Measurements from ENCODE around the gene GOLGA6A.
"Not testable (repeated sequence)": the region's sequence is repeated elsewhere in the genome, so short reads cannot be mapped to it uniquely, and the experiment has no call there.

Gene GOLGA6A

DNA sequence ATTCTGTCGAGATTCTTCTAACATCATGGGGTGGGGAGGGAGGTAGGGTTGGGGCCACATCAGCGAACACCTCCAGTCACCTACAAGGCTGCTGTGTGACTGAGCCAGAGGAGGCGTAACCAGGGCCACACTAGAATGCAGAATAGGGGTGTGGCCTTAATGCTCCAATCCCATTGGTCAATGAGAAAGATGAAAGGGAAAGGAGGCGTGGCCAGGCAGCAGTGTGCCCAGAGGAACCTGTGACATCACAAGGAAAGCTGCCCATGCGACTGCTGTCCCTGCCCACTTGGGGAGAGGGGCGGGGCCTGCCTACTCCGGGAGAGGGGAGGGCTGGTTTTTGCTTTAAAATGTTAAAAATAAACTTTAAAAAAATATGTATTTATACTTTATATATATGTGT is at the start of gene GOLGA6A:
TSS of gene GOLGA6A (minus strand) at position 101 of the 400 bp plus-strand sequence. CDS start at position 60, 41 bp downstream.
- DNase-seq (ENCODE audit: low read depth, low spot score), result not testable (repeated sequence)

- no peak for DNase-seq (ENCODE audit: low read depth, low spot score)
Observed at GRCh38 chr15:74131628-74132413, 49.5 kb upstream of the GOLGA6A start.

DNA sequence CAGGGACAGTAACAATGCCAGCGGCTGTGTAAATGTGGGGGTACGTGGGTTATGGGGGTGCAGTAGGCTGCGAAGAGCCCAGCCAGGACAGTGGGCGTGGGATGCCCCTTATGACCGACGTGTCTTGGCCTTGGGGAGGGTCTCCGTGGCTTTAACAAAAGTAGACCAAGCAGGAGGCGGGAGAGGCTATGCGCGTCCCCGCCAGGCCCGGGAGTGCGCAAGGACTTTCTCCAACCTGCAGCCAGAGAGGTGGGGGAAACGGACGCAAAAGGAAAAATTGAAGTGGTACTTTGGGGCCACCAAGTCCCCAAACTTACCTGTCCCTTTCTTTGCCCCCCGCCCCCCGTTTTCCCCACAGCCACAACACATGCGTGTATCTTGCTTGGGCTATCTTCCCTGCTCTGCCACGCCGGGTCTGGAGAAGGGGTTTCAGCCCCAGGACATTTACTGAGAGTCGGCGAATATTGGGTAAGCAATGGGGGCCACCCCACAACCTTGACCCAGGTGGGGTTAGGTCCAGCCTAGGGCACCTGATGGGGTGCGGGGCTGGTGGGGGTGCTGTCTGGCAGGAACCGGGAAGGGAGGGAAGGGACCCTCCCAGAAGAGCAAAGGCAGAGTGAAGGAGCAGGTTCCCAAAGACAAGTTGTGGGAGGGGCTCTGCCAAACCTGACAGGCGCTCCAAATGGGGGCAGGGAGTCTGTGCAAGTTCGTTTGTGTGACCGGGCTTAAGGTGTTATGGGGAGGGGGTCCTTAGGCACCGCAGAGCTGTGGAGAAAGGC is 48.7 kb upstream of the GOLGA6A start:
- DNase-seq (ENCODE audit: low read depth, low spot score), result no peak

GRCh38 chr15:74130155-74130848 is 48.0 kb upstream of the GOLGA6A start, which contains the start of gene ISLR2:
TSS of gene ISLR2 (plus strand) at chr15:74130586. CDS start at chr15:74132755, 2,169 bp downstream.
- no peak for DNase-seq (ENCODE audit: low read depth, low spot score)

- DNase-seq (ENCODE audit: low read depth, low spot score), result no peak
Observed at GRCh38 chr15:74129586-74130154, 47.3 kb upstream of the GOLGA6A start.

DNA sequence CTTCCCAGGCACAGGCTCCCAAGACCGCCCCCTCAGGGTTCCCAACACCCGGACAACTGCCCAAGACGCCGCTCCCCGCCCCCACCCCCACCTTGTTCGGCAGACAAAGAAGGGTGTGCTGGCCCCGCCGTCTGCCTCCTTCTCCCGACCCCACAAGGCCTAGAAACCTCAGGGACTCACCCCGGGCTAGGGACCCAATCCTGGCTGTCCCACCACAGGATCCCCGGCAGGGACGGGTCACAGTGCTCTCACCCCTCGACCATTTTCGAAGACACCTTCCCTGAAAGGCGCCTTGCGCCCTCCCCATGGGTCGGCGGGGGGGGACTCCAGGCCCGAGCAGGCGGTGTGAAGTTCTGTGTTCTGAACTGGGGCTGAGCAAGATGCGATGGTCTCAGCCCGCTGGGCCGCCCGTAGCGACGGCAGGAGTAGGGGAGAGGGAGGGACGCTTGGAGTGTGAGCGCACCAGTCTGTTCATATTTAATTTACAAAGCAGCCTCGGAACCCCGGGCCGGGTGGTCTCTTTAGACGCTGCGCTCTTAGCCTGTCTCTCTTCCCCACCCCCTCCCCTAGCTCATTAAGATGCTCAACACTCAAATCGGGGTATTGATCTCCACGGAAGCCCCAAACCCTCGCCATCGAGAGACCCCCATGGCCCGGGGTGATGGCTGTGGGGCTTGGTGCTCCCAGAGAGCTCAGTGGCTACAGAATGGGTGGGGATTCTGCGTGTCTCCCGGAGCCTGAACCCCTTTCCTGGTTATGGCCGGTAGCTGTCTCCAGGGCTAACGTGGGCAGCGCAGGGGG is 46.6 kb upstream of the GOLGA6A start:
- no peak for DNase-seq (ENCODE audit: low read depth, low spot score)

GRCh38 chr15:74127954-74128784 is 45.8 kb upstream of the GOLGA6A start:
- DNase-seq (ENCODE audit: low read depth, low spot score), result no peak

GRCh38 chr15:74127255-74127953 is 45.1 kb upstream of the GOLGA6A start:
- peak; percentile 49 for DNase-seq (ENCODE audit: low read depth, low spot score)

DNA sequence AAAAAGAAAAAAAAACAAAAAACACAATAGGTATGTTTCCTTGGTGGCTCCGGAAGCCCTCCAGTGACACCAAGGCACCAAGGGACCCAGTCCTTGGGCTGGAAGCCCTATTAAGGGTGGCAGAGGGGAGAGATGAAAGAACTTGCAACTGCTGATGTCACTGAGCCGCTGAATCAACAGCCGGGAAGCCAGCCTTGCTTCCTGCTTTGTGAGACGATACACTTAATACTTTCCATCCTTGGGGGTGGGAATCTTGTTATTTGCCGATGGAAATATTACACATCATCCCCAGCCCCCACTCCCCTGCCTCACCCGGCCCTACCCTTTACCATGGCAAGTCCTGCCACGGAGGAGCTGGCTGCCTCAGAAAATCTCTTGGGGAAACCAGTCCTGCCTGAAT is 42.4 kb upstream of the GOLGA6A start:
- no peak for DNase-seq (ENCODE audit: low read depth, low spot score)

GRCh38 chr15:74124196-74124595 is 41.8 kb upstream of the GOLGA6A start:
- DNase-seq (ENCODE audit: low read depth, low spot score), result no peak

GRCh38 chr15:74123658-74124057 is 41.3 kb upstream of the GOLGA6A start:
- DNase-seq (ENCODE audit: low read depth, low spot score), result no peak

DNA sequence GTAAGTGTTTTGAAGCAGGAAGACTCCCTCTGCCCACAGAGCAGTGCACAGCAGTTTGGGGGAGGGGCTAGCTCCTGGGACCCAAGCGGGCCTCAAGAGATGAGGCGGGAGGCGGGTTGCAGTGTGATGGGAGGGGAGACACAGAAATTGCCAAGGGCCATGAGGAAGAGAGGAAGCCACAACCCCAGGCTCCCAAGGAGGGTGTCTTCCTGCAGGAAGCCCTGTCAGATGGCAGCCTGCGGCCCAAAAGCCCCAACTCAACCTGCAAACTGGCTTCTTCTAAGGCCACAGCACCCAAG is 40.7 kb upstream of the GOLGA6A start:
- DNase-seq (ENCODE audit: low read depth, low spot score), result no peak

DNA sequence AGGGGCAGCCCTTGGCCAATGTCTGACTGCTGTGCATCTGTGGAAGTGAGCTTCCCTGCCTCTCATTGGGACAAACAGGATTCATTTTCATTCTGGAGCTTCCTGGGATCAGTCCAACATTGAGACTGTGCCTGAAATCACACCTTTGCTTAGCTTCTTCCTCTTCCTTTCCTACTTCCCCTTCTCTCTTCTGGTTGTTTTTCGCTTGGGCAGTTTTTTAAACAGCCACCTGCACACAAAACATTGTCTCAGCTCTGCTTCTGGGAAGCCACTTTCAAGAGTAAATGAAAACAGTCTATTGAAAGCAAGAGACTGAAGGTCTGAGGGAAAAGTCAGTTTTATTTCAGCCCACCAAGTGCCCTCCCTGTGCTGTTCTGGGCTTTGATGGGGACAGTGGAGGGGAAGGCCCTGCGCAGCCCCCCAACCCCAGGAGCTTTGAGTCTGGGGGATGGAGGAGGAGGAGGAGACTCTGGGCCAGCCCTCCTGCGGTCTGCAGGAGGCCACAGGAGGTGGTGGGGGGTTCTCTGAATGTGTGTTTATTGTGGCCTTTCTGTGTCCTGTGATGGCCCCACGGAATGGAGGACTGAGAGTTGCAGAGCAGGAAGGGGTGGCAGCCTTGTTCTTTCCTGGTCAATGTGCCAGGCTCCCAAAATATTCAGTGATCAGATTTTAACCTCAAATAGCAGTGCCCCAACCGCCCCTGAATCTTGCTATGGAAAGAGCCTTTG is 40.2 kb upstream of the GOLGA6A start:
- DNase-seq (ENCODE audit: low read depth, low spot score), result no peak

DNA sequence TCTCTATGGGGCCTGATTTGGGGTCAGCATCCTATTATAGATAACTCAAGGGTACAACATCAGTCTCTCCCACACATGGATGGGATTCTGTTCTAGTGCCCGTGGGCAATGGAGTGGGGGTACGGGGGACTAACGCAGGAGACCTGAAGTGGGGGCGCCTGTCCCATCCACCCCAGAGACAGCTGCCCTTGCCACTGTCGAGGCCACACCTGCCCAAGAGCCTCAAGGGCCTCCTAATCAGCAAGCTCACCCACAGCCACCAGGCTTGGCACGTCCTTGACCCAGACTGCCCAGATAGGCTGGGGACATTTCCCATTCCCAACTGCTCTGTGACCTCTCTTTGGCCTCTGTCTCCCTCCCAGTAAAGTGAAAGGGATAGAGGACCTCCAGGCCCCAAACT is 39.5 kb upstream of the GOLGA6A start:
- DNase-seq (ENCODE audit: low read depth, low spot score), result no peak

- DNase-seq (ENCODE audit: low read depth, low spot score), result no peak
Observed at GRCh38 chr15:74121039-74121438, 38.7 kb upstream of the GOLGA6A start.

- no peak for DNase-seq (ENCODE audit: low read depth, low spot score)
Observed at GRCh38 chr15:74120426-74120825, 38.1 kb upstream of the GOLGA6A start.

DNA sequence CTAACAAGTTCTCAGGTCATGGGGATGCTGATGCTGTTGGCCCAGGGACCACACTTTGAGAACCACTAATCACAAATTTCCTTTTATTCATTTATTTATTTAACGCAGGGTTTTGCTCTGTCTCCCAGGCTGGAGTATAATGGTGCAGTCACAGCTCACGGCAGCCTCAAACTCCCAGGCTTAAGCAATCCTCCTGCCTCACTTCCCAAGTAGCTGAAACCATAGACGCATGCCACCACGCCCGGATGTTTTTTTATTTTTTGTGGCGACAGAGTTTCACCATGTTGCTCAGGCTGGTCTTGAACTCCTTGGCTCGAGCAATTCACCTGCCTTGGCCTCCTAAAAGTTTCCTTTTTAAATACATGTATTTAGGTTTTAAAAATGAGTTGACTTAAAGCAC is 27.4 kb upstream of the GOLGA6A start:
- DNase-seq (ENCODE audit: low read depth, low spot score), result no peak

GRCh38 chr15:74108611-74109010 is 26.3 kb upstream of the GOLGA6A start:
- DNase-seq (ENCODE audit: low read depth, low spot score), result not testable (repeated sequence)

DNA sequence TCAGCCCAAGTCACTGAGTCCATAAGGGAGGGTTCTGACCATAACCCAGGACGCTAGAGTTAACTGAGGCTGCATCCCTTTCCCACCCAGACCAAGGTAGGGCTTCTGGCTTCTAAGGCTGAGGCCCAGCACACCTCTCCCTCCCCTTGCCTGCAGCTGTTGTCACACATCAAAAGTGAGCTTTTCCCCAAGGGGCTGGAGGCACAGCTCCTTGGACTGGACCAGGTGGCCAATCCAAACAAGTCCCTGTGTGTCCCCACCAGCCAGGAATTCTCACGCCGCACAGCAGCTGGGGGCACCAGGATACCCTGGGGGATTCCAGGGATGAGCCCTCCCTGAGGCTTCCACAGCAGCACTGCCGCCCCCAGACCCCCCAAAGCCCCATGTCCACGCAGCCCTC is 25.8 kb upstream of the GOLGA6A start:
- DNase-seq (ENCODE audit: low read depth, low spot score), result no peak

All from brain pericyte (primary cell).